Motor neuron (in vitro differentiated cells): Measurements from ENCODE around the gene ACBD4. TPM values are rescaled to one million over a fixed set of nuclear protein-coding genes. Genes with fewer than 3 reads are reported as not detected.

Experiments used
- ATAC-seq, 8 experiments: fragments of 200-7000 bp; cut with Tn5 transposase; replicated peaks in 6 of 8; 2 replicates each; pipeline ENCODE4 v1.8.0; 2021; ENCODE audit warnings: mild to moderate bottlenecking in 8 of 8, moderate library complexity in 8 of 8
- H3K27ac ChIP-seq, 2 donors: fragments of 250-450 bp; sonication (Bioruptor Pico); 2 replicates each; pipeline ENCODE4 v1.9.0; 2021; ENCODE audit warnings: antibody characterized with exemption in 2 of 2, mild to moderate bottlenecking in 2 of 2, moderate library complexity in 1 of 2
- H3K4me1 ChIP-seq, 2 donors: fragments of 250-450 bp; sonication (Bioruptor Pico); replicated peaks in 1 of 2; 2 replicates each; pipeline ENCODE4 v1.6.1; 2021; ENCODE audit warnings: antibody characterized with exemption in 2 of 2, mild to moderate bottlenecking in 2 of 2, moderate library complexity in 1 of 2
- H3K4me3 ChIP-seq, 5 donors: fragments of 250-450 bp; sonication (Bioruptor Pico); 2 replicates each; pipeline ENCODE4 v1.9.0; 2021; ENCODE audit warnings: antibody characterized with exemption in 5 of 5, mild to moderate bottlenecking in 5 of 5, moderate library complexity in 4 of 5
- WGBS, 10 experiments: fragments of 450-650 bp; shearing (Covaris generic); methylation state at CpG; one replicate each; pipeline ENCODE4 v1.0.0; 2022; 5-methylcytosine and 5-hydroxymethylcytosine counted together
- in situ Hi-C, 9 experiments: fragments of 400-800 bp; cut with MboI; loops; one replicate each; pipeline ENCODE4 v1.15.0; 2021; ENCODE audit warnings: low sequenced_read_pairs in 9 of 9, low pct_unique_long_range_greater_than_20kb in 2 of 9; ENCODE audit not compliant: unreplicated experiment in 9 of 9
- total RNA-seq, 8 experiments: library from RNA; unstranded; fragments of 300-600 nt; gene quantifications; 2 replicates each; pipeline versions ENCODE4 v1.2.3 to v1.2.4, GENCODE V29; 2022

The ACBD4 gene
- total RNA-seq, 8 experiments from 2014 or later: 1.5 to 16.1 (median 6.4) TPM

- Histone ChIP-seq H3K27ac (no peak overlapping the region), H3K4me1 (peaks cover 0 to 4% of the 10 kb centered on the region in 2 donors), H3K4me3 (no peak overlapping the region)
- 40 to 100% (median 88%) methylated on average over 1 to 5 of the region's 13 CpGs; no CpG with 5 or more reads in 1 of the 10 experiments for WGBS, 10 experiments
- in situ Hi-C loops: no loop called here
- ATAC-seq: peak in 1 of 8 experiments; percentile 2
Measured at GRCh38 chr17:45107293-45108010, 28.0 kb upstream of the ACBD4 start.

- Histone ChIP-seq H3K4me1 (peaks cover 0 to 4% of the 10 kb centered on the region in 2 donors), H3K4me3 (no peak overlapping the region), H3K27ac (no peak overlapping the region)
- ATAC-seq: peak in 2 of 8 experiments; percentile 11 to 12
- 20 to 96% (median 88%) methylated on average over 1 to 5 of the region's 9 CpGs; no CpG with 5 or more reads in 4 of the 10 experiments for WGBS, 10 experiments
- in situ Hi-C loops: no loop called here
Measured at GRCh38 chr17:45108051-45108450, 27.4 kb upstream of the ACBD4 start.

GRCh38 chr17:45108595-45109521, 26.6 kb upstream of the ACBD4 start:
- in situ Hi-C loops: no loop called here
- ATAC-seq: peak in 1 of 8 experiments; percentile 3
- Histone ChIP-seq H3K27ac (no peak overlapping the region), H3K4me3 (no peak overlapping the region), H3K4me1 (peaks cover 0 to 4% of the 10 kb centered on the region in 2 donors)
- WGBS, 10 experiments: 69 to 100% (median 83%) methylated on average over 1 to 3 of the region's 12 CpGs; no CpG with 5 or more reads in 5 of the 10 experiments

GRCh38 chr17:45110676-45111611, 24.5 kb upstream of the ACBD4 start:
- Histone ChIP-seq H3K4me1 (peaks cover 0 to 4% of the 10 kb centered on the region in 2 donors), H3K4me3 (no peak overlapping the region), H3K27ac (no peak overlapping the region)
- 9 to 100% (median 92%) methylated on average over 1 to 6 of the region's 16 CpGs; no CpG with 5 or more reads in 2 of the 10 experiments for WGBS, 10 experiments
- peak; percentile 13 to 55 (median 26) for ATAC-seq
- in situ Hi-C loops: no loop called here

DNA sequence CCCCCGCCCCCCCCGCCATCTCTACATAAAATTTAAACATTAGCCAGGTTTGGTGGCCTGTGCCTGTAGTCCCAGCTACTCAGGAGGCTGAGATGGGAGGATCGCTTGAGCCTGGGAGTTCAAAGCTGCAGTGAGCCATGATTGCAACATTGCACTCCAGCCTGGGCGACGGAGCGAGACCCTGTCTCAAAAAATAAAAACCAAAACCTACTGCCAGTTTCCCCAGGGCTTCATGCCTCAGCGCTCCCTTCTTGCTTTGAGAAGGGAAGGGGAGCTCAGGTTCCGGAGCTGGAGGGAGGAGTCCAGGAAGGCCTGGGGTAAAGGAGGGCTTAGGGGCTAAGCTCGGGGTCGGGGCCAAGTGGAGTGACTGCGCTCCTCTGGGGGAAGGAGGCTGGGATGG, 23.6 kb upstream of the ACBD4 start:
- in situ Hi-C loops: no loop called here
- WGBS, 10 experiments: 80 to 100% methylated on average over 1 to 2 of the region's 11 CpGs; no CpG with 5 or more reads in 8 of the 10 experiments

GRCh38 chr17:45112559-45113423, 22.7 kb upstream of the ACBD4 start:
- in situ Hi-C loops: no loop called here

More for the DNA sequence above, 23.6 kb upstream of the ACBD4 start:
- Histone ChIP-seq H3K4me1 (peaks cover 0 to 4% of the 10 kb centered on the region in 2 donors), H3K27ac (no peak overlapping the region), H3K4me3 (no peak overlapping the region)
- no peak for ATAC-seq

DNA sequence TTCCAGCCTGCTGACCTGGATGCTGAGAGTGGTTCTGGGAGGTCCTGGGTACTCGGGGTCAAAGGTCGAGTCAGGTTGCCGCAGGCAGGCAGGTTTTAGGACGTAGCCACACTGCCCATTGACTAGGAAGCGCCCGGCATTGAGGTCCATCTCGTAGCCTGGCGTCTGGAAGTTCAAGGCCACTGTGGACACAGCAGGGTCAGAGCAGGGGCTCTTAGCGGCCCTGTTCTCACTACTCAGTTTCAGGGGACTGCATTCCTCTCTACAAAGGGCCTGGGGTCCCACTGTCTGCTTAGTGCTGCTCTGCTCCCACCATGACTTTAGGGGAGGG, 22.1 kb upstream of the ACBD4 start:
- Histone ChIP-seq H3K4me3 (no peak overlapping the region), H3K4me1 (peaks cover 0 to 4% of the 10 kb centered on the region in 2 donors), H3K27ac (no peak overlapping the region)
- no peak for ATAC-seq
- in situ Hi-C loops: no loop called here
- WGBS, 10 experiments: 93% methylated on average over 5 of the region's 9 CpGs; no CpG with 5 or more reads in 9 of the 10 experiments

More at GRCh38 chr17:45112559-45113423, 22.7 kb upstream of the ACBD4 start:
- Histone ChIP-seq H3K4me1 (peaks cover 0 to 4% of the 10 kb centered on the region in 2 donors), H3K4me3 (no peak overlapping the region), H3K27ac (no peak overlapping the region)
- WGBS, 10 experiments: 86 to 100% (median 98%) methylated on average over 1 to 8 of the region's 23 CpGs; no CpG with 5 or more reads in 5 of the 10 experiments
- no peak for ATAC-seq

- 80 to 100% (median 100%) methylated on average over 1 to 2 of the region's 19 CpGs; no CpG with 5 or more reads in 7 of the 10 experiments for WGBS, 10 experiments
- ATAC-seq: no peak
- no peak overlapping the region for H3K27ac ChIP-seq
Measured at GRCh38 chr17:45114117-45114932, 21.2 kb upstream of the ACBD4 start.

GRCh38 chr17:45115015-45115625, 20.4 kb upstream of the ACBD4 start:
- no peak overlapping the region for H3K4me3 ChIP-seq
- H3K27ac ChIP-seq: no peak overlapping the region
- in situ Hi-C loops: no loop called here
- ATAC-seq: no peak
- H3K4me1 ChIP-seq: peaks cover 0 to 4% of the 10 kb centered on the region in 2 donors
- 67 to 100% (median 84%) methylated on average over 1 to 6 of the region's 26 CpGs; no CpG with 5 or more reads in 7 of the 10 experiments for WGBS, 10 experiments

More at GRCh38 chr17:45114117-45114932, 21.2 kb upstream of the ACBD4 start:
- in situ Hi-C loops: no loop called here
- Histone ChIP-seq H3K4me3 (no peak overlapping the region), H3K4me1 (peaks cover 0 to 4% of the 10 kb centered on the region in 2 donors)

- in situ Hi-C loops: no loop called here
- Histone ChIP-seq H3K4me3 (no peak overlapping the region), H3K4me1 (peaks cover 0 to 4% of the 10 kb centered on the region in 2 donors), H3K27ac (no peak overlapping the region)
- no peak for ATAC-seq
- WGBS, 10 experiments: 40 to 100% (median 77%) methylated on average over 2 to 9 of the region's 11 CpGs; no CpG with 5 or more reads in 1 of the 10 experiments
Measured at GRCh38 chr17:45115871-45116270, 19.6 kb upstream of the ACBD4 start.
